Stimulated activated CD4-positive, alpha-beta T cell treated with anti-CD3 and anti-CD28 coated beads, Interleukin-15, amount 100 ng/mL, for 48 hours (primary cell): ENCODE data around the gene ELSPBP1.
"Not testable (repeated sequence)": the region's sequence is repeated elsewhere in the genome, so short reads cannot be mapped to it uniquely, and the experiment has no call there.

Source experiments
- DNase-seq, 2 donors: peaks; one replicate each; pipeline ENCODE4 v3.0.0-alpha.2; 2020; ENCODE audit warnings: low read depth in 2 of 2

The ELSPBP1 gene

DNA sequence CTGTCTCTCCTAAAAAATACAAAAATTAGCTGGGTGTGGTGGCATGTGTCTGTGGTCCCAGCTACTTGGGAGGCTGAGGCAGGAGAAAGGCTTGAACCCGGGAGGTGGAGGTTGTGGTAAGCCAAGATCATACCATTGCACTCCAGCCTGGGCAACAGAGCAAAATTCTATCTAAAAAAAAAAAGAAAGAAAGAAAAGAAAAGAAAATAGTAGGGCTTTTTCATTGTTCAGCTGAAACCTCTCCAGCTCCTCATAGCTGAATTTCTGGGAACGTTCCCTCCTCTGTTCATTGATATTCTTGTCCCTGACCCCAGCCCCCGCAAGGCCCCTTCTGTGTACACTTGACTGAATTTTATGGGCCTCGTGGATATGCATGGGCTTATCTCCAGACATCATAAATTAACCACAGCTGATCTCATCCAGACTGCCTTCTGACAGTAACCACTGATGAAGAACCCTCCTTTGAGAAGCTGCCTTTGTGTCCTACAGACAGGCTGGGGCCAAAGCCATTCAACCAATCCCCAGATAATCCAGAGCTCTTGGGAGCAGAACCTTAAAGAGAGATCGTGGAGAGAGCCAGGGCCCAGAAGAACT lies at the start of gene ELSPBP1:
TSS of gene ELSPBP1 (plus strand) at position 424 of the 594 bp plus-strand sequence. CDS start 14,036 bp downstream, outside the sequence.
- DNase-seq, result no peak

DNA sequence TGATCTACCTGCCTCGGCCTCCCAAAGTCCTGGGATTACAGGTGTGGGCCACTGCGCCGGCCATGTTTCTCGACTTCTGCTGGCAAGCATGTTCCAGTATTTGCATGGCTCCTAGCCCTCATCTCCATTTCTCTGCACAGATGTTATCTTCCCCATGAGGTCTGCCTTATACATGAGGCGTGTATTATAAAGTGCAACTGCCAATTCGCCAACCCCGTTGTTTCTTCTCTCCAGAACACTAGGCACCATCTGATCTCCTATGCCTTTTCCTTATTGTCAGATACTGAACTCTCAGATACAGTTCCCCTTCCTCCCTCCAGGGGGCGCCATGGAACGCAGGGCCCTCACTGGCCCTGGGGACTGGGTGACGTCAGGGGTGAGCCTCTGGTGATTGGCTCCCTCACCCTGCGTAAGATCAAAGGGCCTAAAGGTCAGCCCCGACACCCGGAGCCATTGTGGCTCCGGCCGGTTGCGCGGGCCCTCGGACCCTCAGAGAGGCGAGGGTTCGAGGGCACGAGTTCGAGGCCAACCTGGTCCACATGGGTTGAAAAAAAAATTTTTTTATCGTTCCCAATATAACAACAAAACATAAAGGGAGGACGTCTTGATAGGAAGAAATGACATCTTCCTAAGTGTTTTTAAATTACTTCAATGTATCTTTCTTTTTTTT lies 44.4 kb upstream of the ELSPBP1 start:
- DNase-seq, result not testable (repeated sequence)

DNA sequence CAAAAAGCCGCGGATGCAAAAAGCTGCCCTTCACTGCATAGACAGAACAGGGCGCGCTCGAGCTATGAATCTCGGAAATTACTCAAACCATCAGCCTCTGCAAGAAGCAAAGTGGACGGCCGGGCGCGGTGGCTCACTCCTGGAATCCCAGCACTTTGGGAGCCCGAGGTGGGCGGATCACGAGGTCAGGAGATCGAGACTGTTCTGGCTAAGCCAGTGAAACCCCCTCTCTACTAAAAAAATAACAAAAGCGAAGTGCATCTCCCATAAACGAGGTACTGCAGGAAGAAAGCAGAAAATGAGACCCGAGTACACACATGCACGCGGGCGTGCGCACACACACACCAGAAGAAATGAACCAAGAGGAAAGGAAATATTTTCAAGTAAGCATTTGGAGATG lies 42.3 kb upstream of the ELSPBP1 start:
- DNase-seq, result not testable (repeated sequence)

DNA sequence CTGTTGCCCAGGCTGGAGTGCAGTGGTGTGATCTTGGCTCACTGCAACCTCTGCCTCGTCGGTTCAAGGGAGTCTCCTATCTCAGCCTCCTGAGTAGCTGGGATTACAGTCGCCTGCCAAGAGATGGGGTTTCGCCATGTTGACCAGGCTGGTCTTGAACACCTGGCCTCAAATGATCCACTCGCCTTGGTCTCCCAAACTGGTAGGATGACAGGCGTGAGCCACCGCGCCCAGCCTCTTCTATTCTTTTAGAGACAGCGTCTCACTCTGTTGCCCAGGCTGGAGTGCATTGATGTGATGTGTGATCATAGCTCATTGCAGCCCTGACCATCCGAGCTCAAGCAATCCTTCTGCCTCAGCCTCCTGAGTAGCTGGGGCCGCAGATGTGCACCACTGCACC lies 38.5 kb upstream of the ELSPBP1 start:
- DNase-seq, result not testable (repeated sequence)

DNA sequence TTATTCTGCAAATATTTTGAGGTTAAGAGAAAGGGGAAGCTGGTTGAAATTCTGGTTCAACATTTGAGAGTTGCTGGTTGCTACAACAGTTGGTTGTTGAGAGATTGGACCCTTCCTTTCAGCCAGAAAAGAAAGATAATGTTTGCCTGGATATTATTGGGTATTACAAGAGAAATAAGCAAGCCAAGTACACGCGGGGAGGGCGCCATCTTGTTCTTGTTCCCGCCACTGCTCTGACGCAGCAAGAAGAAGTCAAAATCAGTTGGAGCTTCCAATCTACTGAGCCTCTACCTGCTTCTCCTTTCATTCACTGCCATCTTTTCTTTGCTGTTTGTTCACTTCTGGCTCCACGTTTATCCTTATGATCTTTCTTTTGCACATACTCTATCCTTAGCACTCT lies 20.9 kb upstream of the ELSPBP1 start:
- no peak for DNase-seq

DNA sequence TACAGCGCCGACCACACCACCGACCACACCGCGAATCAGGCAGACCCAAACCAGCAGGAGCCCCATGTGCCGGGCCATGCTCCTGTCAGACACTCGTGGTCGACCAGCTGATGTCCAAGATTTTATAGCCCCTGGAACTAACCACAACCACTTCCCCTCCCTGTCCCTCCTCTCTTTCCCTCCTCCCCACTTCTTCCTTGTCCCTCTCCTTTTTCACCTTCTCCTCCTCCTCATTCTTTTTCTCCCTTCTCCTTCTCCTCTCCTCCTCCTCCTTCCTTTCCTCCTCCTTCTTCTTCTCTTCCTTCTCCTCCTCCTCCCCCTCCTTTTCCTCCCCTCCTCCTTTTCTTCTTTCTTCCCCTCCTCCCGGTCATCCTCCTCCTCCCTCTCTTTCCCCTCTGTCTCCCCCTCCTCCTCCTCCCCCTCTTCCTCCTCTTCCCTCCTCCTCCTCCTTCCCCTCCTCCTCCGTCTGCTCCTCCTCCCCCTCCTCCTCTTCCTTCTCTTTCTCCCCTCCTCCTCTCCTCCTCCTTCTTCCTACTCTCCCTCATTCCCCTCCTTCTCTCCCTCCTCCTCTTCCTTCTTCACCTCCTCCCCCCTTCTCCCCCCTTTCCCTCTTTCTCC lies 3.1 kb upstream of the ELSPBP1 start:
- no peak for DNase-seq

DNA sequence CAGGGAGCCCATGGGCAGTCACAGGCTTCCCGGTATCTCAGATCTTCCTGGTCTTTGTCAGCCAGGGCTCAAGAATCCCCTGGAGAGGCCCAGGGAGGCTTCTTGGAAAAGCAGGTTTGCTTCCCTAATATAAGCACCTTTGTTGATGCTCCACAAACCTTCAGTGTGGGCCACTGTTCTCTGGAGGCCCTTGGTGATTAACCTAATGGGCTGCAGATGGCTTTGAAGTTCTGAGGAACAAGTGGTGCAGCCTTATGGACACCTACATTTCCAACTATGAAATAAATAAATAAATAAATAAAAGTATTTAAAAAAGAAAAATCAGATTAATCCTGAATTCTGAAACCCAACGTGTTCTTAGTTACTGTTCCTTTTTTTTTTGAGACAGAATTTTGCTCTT lies 2.4 kb upstream of the ELSPBP1 start, which contains the start of gene BSPH1:
TSS of gene BSPH1 (minus strand) at position 101 of the 400 bp plus-strand sequence. CDS start at position 12, 89 bp downstream.
- DNase-seq, result no peak

DNA sequence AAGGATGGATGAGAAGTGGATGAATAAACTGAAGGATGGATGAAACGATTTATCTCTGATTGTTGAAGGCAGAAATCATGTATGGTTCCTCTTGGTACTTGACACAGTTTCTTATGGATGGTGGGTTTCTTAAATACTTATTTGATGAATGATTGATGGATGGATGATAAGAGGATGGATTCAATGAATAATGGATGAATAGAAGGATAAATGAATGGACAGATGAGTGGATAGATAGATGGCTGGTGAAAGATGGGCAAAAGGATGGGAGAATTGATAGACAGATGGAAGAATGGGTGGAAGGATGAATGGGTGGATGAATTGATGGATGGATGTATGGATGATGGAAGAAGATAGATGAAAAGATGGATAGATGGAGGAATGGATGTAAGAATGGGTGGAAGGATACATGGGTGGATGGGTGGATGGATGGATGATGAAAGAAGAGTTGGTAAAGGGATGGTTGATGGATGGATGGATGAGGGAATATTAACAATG lies 1.8 kb downstream of the ELSPBP1 start:
- DNase-seq, result no peak

DNA sequence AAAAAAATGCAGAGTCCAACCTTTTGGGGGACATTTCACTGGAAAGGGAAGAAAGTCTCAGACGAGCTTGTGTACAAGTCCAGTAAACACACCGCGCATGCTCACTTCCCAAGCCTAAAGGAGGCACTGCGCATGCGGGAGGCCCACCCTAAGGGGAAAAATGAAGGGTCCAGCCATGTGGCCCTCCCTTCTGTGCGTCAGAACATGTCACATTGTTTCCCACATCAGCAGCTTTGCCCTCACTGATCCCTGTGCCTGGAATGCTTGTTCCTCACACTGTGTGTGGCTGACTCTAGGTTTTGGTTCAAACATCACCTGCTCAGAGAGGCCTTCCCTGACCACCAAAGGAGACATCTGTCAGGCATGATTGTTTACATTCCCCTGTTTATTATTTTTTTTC lies 4.4 kb downstream of the ELSPBP1 start:
- DNase-seq, result no peak

DNA sequence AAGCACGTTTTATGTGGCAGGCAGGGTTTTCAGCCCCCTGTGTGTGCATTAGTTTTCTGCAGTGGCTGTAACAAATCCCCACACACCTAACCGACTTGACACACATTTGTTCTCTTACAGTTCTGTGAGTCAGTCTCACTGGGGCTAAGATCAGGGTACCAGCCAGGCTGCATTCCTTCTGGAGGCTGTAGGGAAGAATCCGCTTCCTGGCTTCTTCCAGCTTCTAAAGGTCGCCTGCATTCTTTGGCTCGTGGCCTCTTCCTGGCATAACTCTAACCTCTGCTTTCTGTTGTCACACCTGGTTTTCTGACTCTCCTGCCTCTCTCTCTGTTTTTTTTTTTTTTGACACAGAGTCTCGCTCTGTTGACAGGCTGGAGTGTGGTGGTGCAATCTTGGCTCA lies 6.4 kb downstream of the ELSPBP1 start:
- DNase-seq, result no peak

DNA sequence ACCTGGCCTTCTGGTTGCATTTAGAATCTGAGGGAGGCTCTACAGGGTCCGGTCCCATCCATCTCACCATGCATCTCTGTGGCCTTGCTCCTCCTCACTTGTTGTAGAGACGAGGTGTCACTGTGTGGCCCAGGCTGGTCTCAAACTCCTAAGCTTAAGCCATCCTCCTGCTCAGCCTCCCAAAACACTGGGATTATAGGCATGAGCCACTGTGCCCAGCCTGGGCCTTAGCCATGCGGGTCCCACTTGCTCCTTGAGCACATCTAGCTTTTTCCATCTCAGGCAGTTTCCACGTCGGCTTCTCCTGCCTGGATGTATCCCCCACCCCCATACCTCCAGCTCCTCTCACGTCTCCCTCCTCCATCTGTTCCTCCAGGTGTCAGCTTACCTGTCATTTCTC lies 9.8 kb downstream of the ELSPBP1 start:
- DNase-seq, result no peak

DNA sequence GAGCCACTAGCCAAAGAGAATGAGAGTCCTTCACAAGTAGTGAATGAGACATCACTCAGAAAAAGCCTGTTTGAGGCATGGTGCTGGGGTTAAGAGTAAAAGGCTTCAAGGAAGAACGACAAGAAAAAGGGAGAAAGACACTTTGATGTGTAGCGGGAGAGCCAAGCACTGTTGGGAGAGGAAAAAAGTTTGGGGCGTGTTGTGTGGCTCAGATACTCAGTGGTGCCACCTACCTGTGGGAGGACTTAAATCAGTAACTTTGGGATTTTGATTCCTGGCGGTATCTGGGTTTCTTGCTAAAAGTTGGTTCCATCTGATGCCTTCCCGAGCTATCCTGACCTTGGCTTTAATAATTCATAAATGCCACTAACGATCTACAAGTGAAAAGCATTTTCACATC lies 12.3 kb downstream of the ELSPBP1 start:
- DNase-seq, result no peak

DNA sequence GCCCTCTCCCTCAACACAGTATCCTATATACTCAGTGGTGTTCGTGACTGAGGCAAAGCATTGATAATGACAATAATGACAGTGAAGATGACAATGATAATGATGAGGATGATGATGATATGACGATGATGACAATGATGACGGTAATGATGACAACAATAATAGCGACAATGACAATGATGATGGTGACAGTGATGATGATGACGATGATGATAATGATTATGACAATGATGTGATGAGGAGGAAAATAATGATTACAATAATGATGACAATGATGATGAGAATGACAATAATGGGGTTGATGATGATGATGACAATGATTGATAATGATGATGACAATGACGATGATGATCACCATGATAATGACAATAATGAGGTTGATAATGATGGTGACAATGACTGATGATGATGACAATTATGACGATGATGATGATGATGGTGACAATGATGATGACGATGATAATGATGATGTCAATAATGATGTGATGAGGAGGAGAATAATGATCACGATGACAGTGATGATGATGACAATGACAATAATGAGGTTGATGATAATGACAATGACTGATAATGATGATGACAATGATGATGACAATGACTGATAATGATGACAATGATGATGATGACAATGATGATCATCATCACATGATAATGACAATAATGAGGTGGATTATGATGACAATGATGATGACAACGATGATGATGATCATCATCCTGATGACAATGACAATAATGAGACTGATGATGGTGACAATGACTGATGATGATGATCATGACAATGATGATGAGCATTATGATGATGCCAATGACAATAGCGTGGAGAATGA lies 16.7 kb downstream of the ELSPBP1 start:
- no peak for DNase-seq

DNA sequence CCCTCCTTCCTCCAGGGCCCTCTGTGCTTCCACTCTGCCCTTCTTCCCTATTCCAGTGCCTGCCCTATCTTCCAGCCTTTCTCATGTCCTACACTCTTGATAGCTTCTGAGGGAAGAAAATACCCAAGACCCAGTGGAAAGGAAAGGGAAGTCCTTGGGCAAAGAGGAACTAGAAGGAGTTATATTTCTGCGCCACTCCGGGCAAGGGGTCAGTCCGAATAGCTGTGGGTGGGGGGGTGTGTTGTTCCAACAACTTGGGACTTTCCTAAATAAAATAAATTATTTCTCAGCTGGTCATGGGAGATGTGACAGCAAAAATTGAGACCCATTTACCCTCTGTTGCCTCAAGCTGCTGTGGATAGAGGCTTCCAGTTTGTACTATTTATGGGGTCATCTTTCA lies 26.3 kb downstream of the ELSPBP1 start:
- DNase-seq, result no peak

DNA sequence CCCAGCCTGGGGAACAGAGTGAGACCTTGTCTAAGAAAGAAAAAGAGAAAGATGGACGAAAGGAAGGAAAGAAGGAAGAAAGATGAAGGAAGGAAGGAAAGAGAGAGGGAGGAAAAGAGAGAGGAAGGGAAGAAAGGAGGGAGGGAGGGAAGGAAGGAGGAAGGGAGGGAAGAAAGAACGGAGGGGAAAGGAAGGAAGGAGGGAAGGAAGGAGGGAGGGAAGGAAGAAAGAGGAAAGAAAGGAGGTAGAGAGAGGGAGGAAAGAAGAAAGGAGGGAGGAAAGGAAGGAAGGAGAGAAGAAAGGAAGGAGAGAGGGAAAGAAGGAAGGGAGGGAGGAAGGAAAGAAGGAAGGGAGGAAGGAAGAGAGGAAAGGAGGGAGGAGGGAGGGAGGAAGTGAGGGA lies 28.6 kb downstream of the ELSPBP1 start:
- DNase-seq, result no peak

DNA sequence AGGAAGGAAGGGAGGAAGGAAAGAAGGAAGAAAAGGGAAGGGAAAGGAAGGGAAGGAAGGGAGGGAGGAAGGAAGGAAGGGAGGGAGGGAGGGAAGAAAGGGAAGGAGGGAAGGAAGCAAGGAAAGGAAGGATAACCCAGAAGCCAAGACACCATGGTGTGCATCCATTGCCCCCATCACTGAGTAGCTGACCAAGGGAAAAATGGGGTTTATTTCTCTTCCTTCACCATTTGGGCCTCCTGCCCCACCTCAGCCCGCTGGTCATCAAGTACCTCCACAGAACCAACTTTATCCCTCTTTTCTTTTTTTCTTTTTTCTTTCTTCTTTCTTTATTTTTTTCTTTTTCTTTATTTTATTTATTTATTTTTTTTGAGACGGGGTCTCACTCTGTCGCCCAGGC lies 29.1 kb downstream of the ELSPBP1 start:
- no peak for DNase-seq

DNA sequence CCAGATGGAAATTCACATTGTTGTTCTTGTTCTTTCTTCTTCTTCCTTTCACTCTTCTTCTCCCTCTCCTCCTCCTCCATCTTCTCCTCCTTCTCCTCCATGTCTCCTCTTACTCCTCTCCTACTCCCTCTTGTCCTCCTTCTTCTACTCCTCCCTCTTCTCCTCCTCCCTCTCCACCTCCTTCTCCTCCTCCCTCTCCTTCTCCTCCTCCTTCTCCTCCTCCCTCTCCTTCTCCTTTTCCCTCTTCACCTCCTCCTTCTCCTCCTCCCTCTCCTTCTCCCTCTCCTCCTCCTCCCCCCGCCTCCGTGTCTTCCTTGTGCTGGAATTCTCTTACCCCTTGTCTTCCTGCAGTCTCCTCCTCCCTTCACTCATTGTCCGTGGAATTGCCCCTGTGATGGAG lies 31.0 kb downstream of the ELSPBP1 start:
- no peak for DNase-seq

DNA sequence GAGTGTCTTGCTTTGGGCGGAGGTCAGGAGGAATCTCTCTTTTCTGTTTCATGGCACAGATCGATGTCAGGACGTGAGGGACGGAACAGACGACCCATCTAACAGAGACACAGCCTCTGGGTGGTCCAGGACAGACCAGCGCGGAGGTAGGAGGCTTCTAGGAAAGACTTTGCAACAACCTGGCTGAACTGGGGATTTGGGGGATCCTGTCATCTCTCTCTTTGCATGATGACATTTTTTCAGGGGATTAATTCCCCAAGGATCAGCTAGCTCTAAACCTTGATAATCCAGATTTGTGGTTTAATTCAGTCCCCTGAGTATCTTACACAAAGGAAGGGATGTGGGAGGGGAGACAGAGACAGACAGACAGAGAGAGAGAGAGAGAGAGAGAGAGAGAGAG lies 35.0 kb downstream of the ELSPBP1 start:
- DNase-seq, result no peak

DNA sequence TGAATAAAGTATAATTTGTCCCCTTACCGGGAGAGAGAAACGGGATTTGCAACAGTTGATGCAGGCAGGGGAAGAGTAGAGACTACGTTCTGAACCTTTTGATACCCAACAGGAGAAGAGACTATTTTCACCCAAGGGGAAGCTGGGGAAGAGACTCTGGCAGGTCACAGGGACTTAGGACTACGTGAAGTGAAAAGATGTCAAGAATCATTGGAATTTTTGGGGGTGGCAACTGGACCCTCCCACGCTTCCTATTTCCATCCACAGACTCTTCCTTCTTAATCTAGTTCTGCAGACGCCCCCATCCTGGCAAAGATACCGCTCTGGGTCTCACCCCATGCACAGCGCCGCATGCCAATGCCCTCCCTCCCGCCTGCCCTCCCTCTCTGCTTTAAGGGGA lies 35.6 kb downstream of the ELSPBP1 start:
- DNase-seq, result no peak

DNA sequence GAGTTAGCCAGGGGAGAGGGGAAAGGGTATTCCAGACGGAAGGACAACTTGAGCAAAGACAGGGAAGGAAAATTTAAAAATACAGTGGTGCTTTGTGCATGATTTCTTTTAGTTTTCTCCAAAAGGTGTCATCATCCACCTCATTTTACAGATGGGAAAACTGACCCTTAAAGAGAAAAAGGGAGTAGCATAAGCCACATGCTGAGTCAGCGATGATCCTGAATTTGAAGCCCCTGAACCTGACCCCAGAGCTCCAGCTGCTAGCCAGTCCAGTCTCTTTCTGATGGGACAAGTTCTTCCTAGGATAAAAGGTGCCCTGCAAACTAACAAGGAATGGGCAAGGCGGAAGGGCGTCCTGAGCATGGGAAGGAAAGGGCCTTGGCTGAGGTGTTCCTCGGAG lies 39.2 kb downstream of the ELSPBP1 start:
- no peak for DNase-seq

DNA sequence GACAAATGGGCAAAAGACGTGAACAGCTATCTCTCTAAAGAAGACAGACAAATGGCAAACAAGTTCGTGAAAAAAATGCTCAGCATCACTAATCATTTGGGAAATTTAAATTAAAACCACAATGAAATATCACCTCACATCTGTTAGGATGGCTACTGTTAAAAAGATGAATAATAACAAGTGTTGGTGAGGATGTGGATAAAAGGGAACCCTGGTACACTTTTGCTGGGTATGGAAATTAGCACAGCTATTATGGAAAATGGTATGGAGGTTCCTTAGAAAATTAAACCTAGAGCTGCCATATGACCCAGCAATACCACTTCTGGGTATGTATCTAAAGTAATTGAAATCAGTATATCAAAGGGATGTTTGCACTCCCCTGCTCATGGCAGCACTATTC lies 42.3 kb downstream of the ELSPBP1 start:
- DNase-seq, result no peak

DNA sequence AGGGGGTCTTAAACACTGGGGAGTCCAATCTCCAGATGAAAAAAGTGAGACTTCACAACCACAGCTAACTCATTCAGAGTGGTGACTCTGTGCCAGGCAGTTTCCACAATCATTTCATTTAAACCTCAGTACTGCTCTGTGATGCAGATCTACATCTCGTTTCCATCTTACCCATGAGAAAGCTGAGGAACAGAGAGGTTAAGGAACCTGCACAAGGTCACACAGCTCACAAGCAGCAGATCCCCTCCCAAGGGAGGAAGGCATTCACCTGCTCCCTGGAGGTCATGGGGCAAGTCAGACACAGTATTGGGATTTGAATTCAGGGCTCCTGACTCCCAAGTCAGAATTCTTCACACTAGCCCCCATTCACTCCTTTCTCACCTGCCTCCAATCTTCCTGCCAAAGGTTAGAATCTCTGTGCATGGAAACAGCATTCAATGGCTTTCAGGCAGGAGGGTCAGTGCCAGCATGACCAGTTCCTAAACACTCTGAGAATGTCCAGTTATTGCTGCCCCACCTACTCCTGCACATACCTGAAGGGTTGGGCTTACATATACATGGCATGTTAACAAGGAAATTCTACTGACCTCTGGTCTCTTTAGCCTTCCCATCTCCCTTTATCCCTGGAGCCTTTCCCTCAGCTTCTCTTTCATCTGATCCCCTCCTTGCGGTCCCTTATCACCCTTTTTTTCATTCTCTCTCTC lies 47.6 kb downstream of the ELSPBP1 start:
- no peak for DNase-seq
